DND-41 (cell line): ENCODE measurements around the gene TNFRSF14.

Source experiments
- ATAC-seq: fragments of 200-7000 bp; cut with Tn5 transposase; 3 replicates; pipeline ENCODE4 v1.9.1; 2021; ENCODE audit warnings: low read depth; ENCODE audit not compliant: insufficient read depth
- DNase-seq: peaks from one replicate; pipeline ENCODE4 v3.0.0-alpha.2; 2020
- H2AFZ ChIP-seq: 2 replicates; pipeline ENCODE4 v1.6.0; 2012; ENCODE audit warnings: low read depth, low read length
- H3K27ac ChIP-seq: 2 replicates; pipeline ENCODE4 v1.5.1; 2012; ENCODE audit warnings: low read length, inconsistent platforms
- H3K27me3 ChIP-seq: fragments of 200-600 bp; sonication (generic); 2 replicates; pipeline ENCODE4 v1.6.0; 2012; ENCODE audit warnings: low read length, mild to moderate bottlenecking, inconsistent platforms; ENCODE audit not compliant: insufficient read depth, poor library complexity
- H3K36me3 ChIP-seq: 2 replicates; pipeline ENCODE4 v1.5.1; 2012; ENCODE audit warnings: low read length, inconsistent platforms; ENCODE audit not compliant: insufficient read depth
- H3K4me1 ChIP-seq: 2 replicates; pipeline ENCODE4 v1.5.1; 2012; ENCODE audit warnings: mild to moderate bottlenecking, low read length; ENCODE audit not compliant: insufficient read depth
- H3K4me2 ChIP-seq: 2 replicates; pipeline ENCODE4 v1.6.0; 2012; ENCODE audit warnings: mild to moderate bottlenecking, moderate library complexity, low read length, inconsistent platforms; ENCODE audit not compliant: insufficient read depth
- H3K4me3 ChIP-seq, 2 experiments: fragments of 200-600 bp in 1 of 2; shearing (Covaris generic) in 1 of 2; 2 replicates each; pipeline ENCODE4 v1.5.1; 2012 to 2016; ENCODE audit warnings: inconsistent platforms in 2 of 2, low read length in 2 of 2, mild to moderate bottlenecking in 2 of 2, low read depth in 1 of 2, moderate library complexity in 1 of 2
- H3K79me2 ChIP-seq: 2 replicates; pipeline ENCODE4 v1.6.0; 2012; ENCODE audit warnings: low read length, inconsistent platforms; ENCODE audit not compliant: insufficient read depth
- H3K9ac ChIP-seq: 2 replicates; pipeline ENCODE4 v1.6.0; 2012; ENCODE audit warnings: low read depth, mild to moderate bottlenecking, inconsistent platforms, low read length, moderate library complexity
- H3K9me3 ChIP-seq: 2 replicates; pipeline ENCODE4 v1.5.1; 2012; ENCODE audit warnings: low read length, moderate library complexity, mild to moderate bottlenecking, inconsistent platforms; ENCODE audit not compliant: insufficient read depth, severe bottlenecking
- H4K20me1 ChIP-seq: 2 replicates; pipeline ENCODE4 v1.6.0; 2012; ENCODE audit warnings: low read length; ENCODE audit not compliant: insufficient read depth
- CTCF ChIP-seq: IDR thresholded peaks from 2 replicates; pipeline ENCODE4 v1.5.1; 2012; ENCODE audit warnings: borderline replicate concordance, low read length, moderate library complexity, mild to moderate bottlenecking; ENCODE audit not compliant: poor library complexity, severe bottlenecking; ENCODE audit errors: extremely low read depth
- EZH2 ChIP-seq: IDR thresholded peaks from 3 replicates; pipeline ENCODE4 v1.6.1; 2012; ENCODE audit warnings: borderline replicate concordance, low read depth, mild to moderate bottlenecking, moderate library complexity, low read length, inconsistent platforms; ENCODE audit not compliant: severe bottlenecking

Gene TNFRSF14

DNA sequence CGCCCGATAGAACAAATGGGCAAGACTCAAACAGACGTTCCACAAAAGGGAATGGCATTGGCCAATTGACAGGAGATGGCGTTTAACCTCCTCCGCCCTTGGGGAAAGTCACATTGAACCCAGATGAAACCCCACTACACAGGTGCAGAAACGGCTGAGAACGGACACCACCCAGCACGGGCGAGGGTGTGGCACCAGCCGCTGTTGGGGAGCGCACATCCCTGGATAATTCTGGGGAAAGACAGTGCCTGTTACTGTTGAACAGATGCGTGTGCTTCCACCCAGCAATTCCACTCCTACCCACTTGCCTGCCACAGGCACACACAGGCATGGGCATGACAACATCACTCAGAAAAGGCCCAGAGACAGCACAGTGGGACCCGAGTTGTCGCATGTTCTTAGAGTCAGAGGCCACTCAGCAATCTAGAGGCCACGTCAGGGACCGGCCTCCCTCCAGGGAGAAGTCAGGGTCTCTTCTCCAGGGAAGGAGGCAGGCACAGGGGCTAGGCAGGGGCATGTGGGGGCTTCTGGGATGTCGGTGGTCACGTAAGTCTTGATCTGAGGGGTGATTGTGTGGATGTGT lies 45.6 kb downstream of the TNFRSF14 start:
- Histone ChIP-seq H3K4me1 (no peaks in the 10 kb centered on the region), H2AFZ (no peak overlapping the region), H3K27ac (no peak overlapping the region), H3K4me2 (no peak overlapping the region), H3K79me2 (no peaks in the 10 kb centered on the region), H3K9ac (no peak overlapping the region), H3K27me3 (no peaks in the 10 kb centered on the region), H3K36me3 (no peaks in the 10 kb centered on the region), H3K4me3 (no peak overlapping the region), H3K9me3 (peaks cover 3% of the 10 kb centered on the region), H4K20me1 (no peaks in the 10 kb centered on the region)
- no peak for TF ChIP-seq CTCF
- TF ChIP-seq EZH2: no peak
- DNase-seq (no peak), ATAC-seq (no peak)

DNA sequence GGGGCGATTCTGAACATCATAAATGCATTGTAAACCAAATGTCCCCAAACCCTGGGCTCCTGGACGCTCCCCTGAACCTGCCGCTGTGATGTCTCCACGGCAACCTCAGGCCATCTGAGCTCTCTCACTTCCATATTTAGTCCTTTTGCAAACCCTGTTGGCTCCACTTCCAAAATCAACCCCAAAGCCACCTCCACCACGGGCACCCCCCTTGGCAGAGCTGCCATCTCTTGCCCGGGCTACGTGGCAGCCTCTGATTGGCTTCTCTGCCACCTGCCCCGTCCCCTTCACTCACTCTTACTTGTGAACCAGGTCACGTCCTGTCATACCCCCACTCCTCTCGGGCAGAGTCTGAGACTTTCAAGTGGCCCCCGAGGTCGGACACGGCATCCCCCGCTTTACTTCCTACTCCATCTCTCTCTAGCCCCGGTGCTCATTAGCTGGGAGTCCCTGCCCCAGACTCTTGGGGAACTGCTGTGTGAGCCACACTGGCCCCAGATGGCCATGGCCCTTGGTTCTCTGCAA lies 46.2 kb downstream of the TNFRSF14 start:
- no peaks in the 10 kb centered on the region for H4K20me1 ChIP-seq
- no peaks in the 10 kb centered on the region for H3K79me2 ChIP-seq
- no peak overlapping the region for H2AFZ ChIP-seq
- H3K27ac ChIP-seq: no peak overlapping the region
- no peaks in the 10 kb centered on the region for H3K27me3 ChIP-seq
- H3K4me2 ChIP-seq: no peak overlapping the region
- ATAC-seq (no peak), DNase-seq (no peak)
- H3K9me3 ChIP-seq: peaks cover 3% of the 10 kb centered on the region
- no peaks in the 10 kb centered on the region for H3K36me3 ChIP-seq
- H3K4me1 ChIP-seq: no peaks in the 10 kb centered on the region
- no peak overlapping the region for H3K9ac ChIP-seq
- no peak overlapping the region for H3K4me3 ChIP-seq
- TF ChIP-seq EZH2 (no peak), CTCF (no peak)

- no peak overlapping the region for H3K4me2 ChIP-seq
- H3K27ac ChIP-seq: no peak overlapping the region
- no peaks in the 10 kb centered on the region for H4K20me1 ChIP-seq
- no peaks in the 10 kb centered on the region for H3K4me1 ChIP-seq
- no peak overlapping the region for H3K4me3 ChIP-seq
- ATAC-seq: no peak
- H3K79me2 ChIP-seq: no peaks in the 10 kb centered on the region
- no peak for TF ChIP-seq EZH2
- TF ChIP-seq CTCF: no peak
- H2AFZ ChIP-seq: no peak overlapping the region
- H3K27me3 ChIP-seq: no peaks in the 10 kb centered on the region
- H3K9me3 ChIP-seq: peaks cover 3% of the 10 kb centered on the region
- no peaks in the 10 kb centered on the region for H3K36me3 ChIP-seq
- no peak overlapping the region for H3K9ac ChIP-seq
- DNase-seq: no peak
These were observed 46.8 kb downstream of the TNFRSF14 start for GRCh38 chr1:2602866-2603520.
